DND-41 (cell line): Measurements from ENCODE around the gene TMEM119.

Experiments
- ATAC-seq: fragments of 200-7000 bp; cut with Tn5 transposase; 3 replicates; pipeline ENCODE4 v1.9.1; 2021; ENCODE audit warnings: low read depth; ENCODE audit not compliant: insufficient read depth
- DNase-seq: peaks from one replicate; pipeline ENCODE4 v3.0.0-alpha.2; 2020
- H2AFZ ChIP-seq: 2 replicates; pipeline ENCODE4 v1.6.0; 2012; ENCODE audit warnings: low read depth, low read length
- H3K27ac ChIP-seq: 2 replicates; pipeline ENCODE4 v1.5.1; 2012; ENCODE audit warnings: low read length, inconsistent platforms
- H3K27me3 ChIP-seq: fragments of 200-600 bp; sonication (generic); 2 replicates; pipeline ENCODE4 v1.6.0; 2012; ENCODE audit warnings: low read length, mild to moderate bottlenecking, inconsistent platforms; ENCODE audit not compliant: insufficient read depth, poor library complexity
- H3K36me3 ChIP-seq: 2 replicates; pipeline ENCODE4 v1.5.1; 2012; ENCODE audit warnings: low read length, inconsistent platforms; ENCODE audit not compliant: insufficient read depth
- H3K4me1 ChIP-seq: 2 replicates; pipeline ENCODE4 v1.5.1; 2012; ENCODE audit warnings: mild to moderate bottlenecking, low read length; ENCODE audit not compliant: insufficient read depth
- H3K4me2 ChIP-seq: 2 replicates; pipeline ENCODE4 v1.6.0; 2012; ENCODE audit warnings: mild to moderate bottlenecking, moderate library complexity, low read length, inconsistent platforms; ENCODE audit not compliant: insufficient read depth
- H3K4me3 ChIP-seq, 2 experiments: fragments of 200-600 bp in 1 of 2; shearing (Covaris generic) in 1 of 2; 2 replicates each; pipeline ENCODE4 v1.5.1; 2012 to 2016; ENCODE audit warnings: inconsistent platforms in 2 of 2, low read length in 2 of 2, mild to moderate bottlenecking in 2 of 2, low read depth in 1 of 2, moderate library complexity in 1 of 2
- H3K79me2 ChIP-seq: 2 replicates; pipeline ENCODE4 v1.6.0; 2012; ENCODE audit warnings: low read length, inconsistent platforms; ENCODE audit not compliant: insufficient read depth
- H3K9ac ChIP-seq: 2 replicates; pipeline ENCODE4 v1.6.0; 2012; ENCODE audit warnings: low read depth, mild to moderate bottlenecking, inconsistent platforms, low read length, moderate library complexity
- H3K9me3 ChIP-seq: 2 replicates; pipeline ENCODE4 v1.5.1; 2012; ENCODE audit warnings: low read length, moderate library complexity, mild to moderate bottlenecking, inconsistent platforms; ENCODE audit not compliant: insufficient read depth, severe bottlenecking
- H4K20me1 ChIP-seq: 2 replicates; pipeline ENCODE4 v1.6.0; 2012; ENCODE audit warnings: low read length; ENCODE audit not compliant: insufficient read depth
- CTCF ChIP-seq: IDR thresholded peaks from 2 replicates; pipeline ENCODE4 v1.5.1; 2012; ENCODE audit warnings: borderline replicate concordance, low read length, moderate library complexity, mild to moderate bottlenecking; ENCODE audit not compliant: poor library complexity, severe bottlenecking; ENCODE audit errors: extremely low read depth
- EZH2 ChIP-seq: IDR thresholded peaks from 3 replicates; pipeline ENCODE4 v1.6.1; 2012; ENCODE audit warnings: borderline replicate concordance, low read depth, mild to moderate bottlenecking, moderate library complexity, low read length, inconsistent platforms; ENCODE audit not compliant: severe bottlenecking

The TMEM119 gene

DNA sequence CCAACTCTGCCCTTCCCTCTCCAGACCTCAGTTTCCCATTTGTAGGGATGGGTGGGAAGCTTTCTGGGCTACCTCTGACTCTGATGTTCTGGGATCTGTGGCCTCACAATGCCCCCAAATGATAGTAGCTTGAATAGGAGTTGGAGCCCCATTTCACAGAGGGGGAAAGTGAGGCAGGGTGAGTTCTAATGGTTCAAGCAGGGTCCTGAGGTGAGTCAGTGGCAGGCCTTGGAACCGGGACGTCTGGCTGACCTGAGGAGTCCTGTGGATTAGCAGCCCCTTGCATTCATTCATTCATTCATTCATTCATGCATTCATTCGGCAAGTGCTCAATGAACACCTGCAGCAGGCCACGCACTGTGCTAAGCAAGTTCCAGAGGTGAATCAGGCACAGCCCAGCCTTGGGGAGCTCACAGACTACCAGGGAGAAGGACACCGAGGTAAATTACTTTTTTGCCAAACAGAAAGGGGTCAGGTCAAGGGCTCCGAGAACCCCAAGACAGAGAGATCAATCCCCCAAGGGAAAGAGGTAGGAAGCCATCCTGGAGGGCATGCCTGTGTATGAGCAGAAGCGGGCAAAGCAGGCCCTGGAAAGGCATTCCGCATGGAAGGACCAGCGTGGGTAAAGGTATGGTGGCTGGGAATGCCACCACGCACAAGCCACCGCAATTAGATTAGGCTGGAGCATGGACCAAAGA is 818 bp upstream of the TMEM119 start:
- H3K9ac ChIP-seq = no peak overlapping the region
- H3K4me3 ChIP-seq = no peak overlapping the region
- DNase-seq (no peak), ATAC-seq (no peak)
- H3K9me3 ChIP-seq = no peaks in the 10 kb centered on the region
- no peaks in the 10 kb centered on the region for H3K79me2 ChIP-seq
- H3K4me2 ChIP-seq = no peak overlapping the region
- H3K36me3 ChIP-seq = no peaks in the 10 kb centered on the region
- H3K27ac ChIP-seq = no peak overlapping the region
- no peaks in the 10 kb centered on the region for H4K20me1 ChIP-seq
- TF ChIP-seq EZH2 (no peak), CTCF (no peak)
- H3K27me3 ChIP-seq = no peaks in the 10 kb centered on the region
- H3K4me1 ChIP-seq = no peaks in the 10 kb centered on the region
- H2AFZ ChIP-seq = no peak overlapping the region

GRCh38 chr12:108596854-108597558 is 878 bp downstream of the TMEM119 start:
- Histone ChIP-seq H3K36me3 (no peaks in the 10 kb centered on the region), H3K79me2 (no peaks in the 10 kb centered on the region), H4K20me1 (no peaks in the 10 kb centered on the region), H3K4me2 (no peak overlapping the region), H3K9me3 (no peaks in the 10 kb centered on the region), H2AFZ (no peak overlapping the region), H3K27ac (no peak overlapping the region), H3K4me3 (no peak overlapping the region), H3K4me1 (no peaks in the 10 kb centered on the region), H3K27me3 (no peaks in the 10 kb centered on the region), H3K9ac (no peak overlapping the region)
- DNase-seq (no peak), ATAC-seq (no peak; the same call in 2 of the 3 replicates)
- TF ChIP-seq EZH2 = no peak
- no peak for TF ChIP-seq CTCF

GRCh38 chr12:108595711-108596647 is 1.9 kb downstream of the TMEM119 start:
- H4K20me1 ChIP-seq = no peaks in the 10 kb centered on the region
- no peak overlapping the region for H3K9ac ChIP-seq
- no peaks in the 10 kb centered on the region for H3K9me3 ChIP-seq
- H3K4me1 ChIP-seq = no peaks in the 10 kb centered on the region
- H3K27ac ChIP-seq = no peak overlapping the region
- H3K4me3 ChIP-seq = no peak overlapping the region
- no peaks in the 10 kb centered on the region for H3K79me2 ChIP-seq
- H3K36me3 ChIP-seq = no peaks in the 10 kb centered on the region
- H2AFZ ChIP-seq = no peak overlapping the region
- no peak overlapping the region for H3K4me2 ChIP-seq
- no peak for ATAC-seq
- no peaks in the 10 kb centered on the region for H3K27me3 ChIP-seq
- TF ChIP-seq CTCF = no peak
- no peak for TF ChIP-seq EZH2
- no peak for DNase-seq
